Spleen (tissue), 11 donors: ENCODE measurements around the gene OSBPL1A. TPM values are rescaled to one million over a fixed set of nuclear protein-coding genes. Genes with fewer than 3 reads are reported as not detected.

Source experiments
- DNase-seq: peaks from one replicate; pipeline ENCODE4 v3.0.0-alpha.2; 2020
- H3K27ac ChIP-seq, 8 donors: fragments of 200-600 bp; sonication (generic) in 7 of 8; 1 replicate in 4 of 8; 2 replicates in 4 of 8; pipeline versions ENCODE4 v1.5.0 to v1.8.0; 2016 to 2021; ENCODE audit warnings: inconsistent platforms in 4 of 8, mild to moderate bottlenecking in 4 of 8, moderate library complexity in 1 of 8
- H3K27me3 ChIP-seq, 7 donors: fragments of 200-600 bp; sonication (generic) in 6 of 7; replicated peaks in 1 of 7; 1 replicate in 4 of 7; 2 replicates in 3 of 7; pipeline versions ENCODE4 v1.5.0 to v1.8.0; 2016 to 2021; ENCODE audit warnings: inconsistent platforms in 3 of 7, mild to moderate bottlenecking in 1 of 7
- H3K36me3 ChIP-seq, 6 donors: fragments of 200-600 bp; sonication (generic) in 5 of 6; 1 replicate in 4 of 6; 2 replicates in 2 of 6; pipeline versions ENCODE4 v1.5.0 to v1.8.0; 2016 to 2021; ENCODE audit warnings: inconsistent platforms in 2 of 6
- H3K4me1 ChIP-seq, 6 donors: fragments of 200-600 bp; sonication (generic) in 5 of 6; 1 replicate in 3 of 6; 2 replicates in 3 of 6; pipeline versions ENCODE4 v1.5.0 to v1.8.0; 2016 to 2021; ENCODE audit warnings: inconsistent platforms in 3 of 6
- H3K4me3 ChIP-seq, 8 donors: fragments of 200-600 bp; sonication (generic) in 7 of 8; 1 replicate in 4 of 8; 2 replicates in 4 of 8; pipeline versions ENCODE4 v1.5.0 to v1.8.0; 2016 to 2021; ENCODE audit warnings: inconsistent platforms in 4 of 8, mild to moderate bottlenecking in 4 of 8, moderate library complexity in 2 of 8
- H3K9me3 ChIP-seq, 8 donors: fragments of 200-600 bp; sonication (generic) in 7 of 8; 1 replicate in 4 of 8; 2 replicates in 4 of 8; pipeline versions ENCODE4 v1.5.0 to v1.8.0; 2016 to 2021; ENCODE audit warnings: inconsistent platforms in 4 of 8
- POLR2A ChIP-seq, 3 donors: fragments of 450-650 bp; IDR thresholded peaks; one replicate each; pipeline ENCODE4 v1.5.1; 2017; ENCODE audit warnings: antibody characterized with exemption in 3 of 3, mild to moderate bottlenecking in 1 of 3
- POLR2AphosphoS5 ChIP-seq, 3 donors: sonication (generic); formaldehyde crosslinking; IDR thresholded peaks; one replicate each; pipeline ENCODE4 v1.5.1; 2017; ENCODE audit warnings: antibody characterized with exemption in 3 of 3
- WGBS, 5 donors: extraction: QIAGEN DNeasy Blood & Tissue Kit in 3 of 5; methylation state at CpG; one replicate each; pipeline versions ENCODE4 v1.1.5 to v1.1.7; 2013 to 2018; 5-methylcytosine and 5-hydroxymethylcytosine counted together
- intact Hi-C: fragments of 100-400 bp; cut with DNase I; formaldehyde crosslinking; loops from one replicate; pipeline ENCODE4 v1.15.0; 2023; ENCODE audit warnings: low total_unique reads
- polyA plus RNA-seq, 3 donors: library from polyadenylated mRNA; stranded (reverse); fragments of 200-250 nt; gene quantifications; one replicate each; pipeline ENCODE4 v1.2.1, GENCODE V29; 2013
- total RNA-seq, 7 donors: library from RNA; depleted of rRNA in 3 of 7; stranded (reverse); fragments of >200 nt in 3 of 7; fragmentation: NEBNext Ultra II Directional in 4 of 7; extraction: Animal tissue kit (Norgen Biotek cat#: 25700) in 4 of 7; gene quantifications; one replicate each; pipeline versions ENCODE4 v1.1.0 to v1.2.1, GENCODE V29; 2016 to 2021
- TF ChIP-seq, protein P1 (sequence below), 11 experiments: fragments of 200-600 bp in 7 of 11; fragments of 450-650 bp in 4 of 11; sonication (generic) in 4 of 11; IDR thresholded peaks in 8 of 11; conservative IDR thresholded peaks in 3 of 11; 1 replicate in 7 of 11; 2 replicates in 4 of 11; pipeline versions ENCODE4 v1.4.0 to v1.8.0; 2016 to 2021; ENCODE audit warnings: antibody characterized with exemption in 11 of 11, inconsistent platforms in 4 of 11, mild to moderate bottlenecking in 1 of 11
- donor health status: healthy with polysubstance abuse.
- donor health status: DM: no; HTN: no; CAD: no; lungs with moderate emphysema.
- donor health status: DM: no; HTN: no; CAD: no.
- donor health status: Bipolar disorder and iron deficiency.
- donor health status: healthy.
- donor health status: DM: no; HTN: no; CAD: no.
- donor health status: DM: yes; HTN: yes; CAD: no.

OSBPL1A gene
- total and polyA plus RNA-seq, 10 donors = 3.8 to 29.6 (median 22.1) TPM

- intact Hi-C loops = no loop called here
- H3K36me3 ChIP-seq = no peaks in the 10 kb centered on the region
These were observed 24.2 kb upstream of the OSBPL1A start for GRCh38 chr18:24421831-24422230.

DNA sequence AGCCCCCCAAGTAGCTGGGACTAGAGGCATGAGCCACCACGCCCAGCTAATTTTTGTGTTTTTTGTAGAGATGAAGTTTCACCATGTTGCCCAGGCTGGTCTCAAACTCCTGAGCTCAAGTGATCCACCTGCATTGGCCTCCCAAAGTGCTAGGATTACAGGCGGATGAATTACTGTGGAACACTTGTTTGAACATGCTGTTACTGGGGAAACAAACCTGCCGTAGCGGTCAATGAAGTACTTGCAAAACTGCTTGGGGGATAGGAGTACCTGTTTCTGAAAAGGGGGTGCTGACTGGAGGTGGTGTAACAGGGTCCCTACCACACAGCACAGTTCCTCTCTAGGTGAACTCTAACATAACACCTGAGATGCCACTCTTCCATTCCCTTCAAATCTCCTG lies 22.9 kb upstream of the OSBPL1A start:
- intact Hi-C loops = no loop called here
- Histone ChIP-seq H3K4me3 (no peak overlapping the region), H3K9me3 (peaks cover 0 to under 1% (median 0%) of the 10 kb centered on the region in 8 donors), H3K36me3 (no peaks in the 10 kb centered on the region), H3K4me1 (no peaks in the 10 kb centered on the region), H3K27ac (no peak overlapping the region), H3K27me3 (peaks cover 0 to 60% (median 0%) of the 10 kb centered on the region in 7 donors)
- no peak for DNase-seq
- TF ChIP-seq POLR2AphosphoS5 (IDR thresholded peaks at IDR 0.05) (no peak), POLR2A (IDR thresholded peaks at IDR 0.05) (no peak)
- TF ChIP-seq, protein P1, sequence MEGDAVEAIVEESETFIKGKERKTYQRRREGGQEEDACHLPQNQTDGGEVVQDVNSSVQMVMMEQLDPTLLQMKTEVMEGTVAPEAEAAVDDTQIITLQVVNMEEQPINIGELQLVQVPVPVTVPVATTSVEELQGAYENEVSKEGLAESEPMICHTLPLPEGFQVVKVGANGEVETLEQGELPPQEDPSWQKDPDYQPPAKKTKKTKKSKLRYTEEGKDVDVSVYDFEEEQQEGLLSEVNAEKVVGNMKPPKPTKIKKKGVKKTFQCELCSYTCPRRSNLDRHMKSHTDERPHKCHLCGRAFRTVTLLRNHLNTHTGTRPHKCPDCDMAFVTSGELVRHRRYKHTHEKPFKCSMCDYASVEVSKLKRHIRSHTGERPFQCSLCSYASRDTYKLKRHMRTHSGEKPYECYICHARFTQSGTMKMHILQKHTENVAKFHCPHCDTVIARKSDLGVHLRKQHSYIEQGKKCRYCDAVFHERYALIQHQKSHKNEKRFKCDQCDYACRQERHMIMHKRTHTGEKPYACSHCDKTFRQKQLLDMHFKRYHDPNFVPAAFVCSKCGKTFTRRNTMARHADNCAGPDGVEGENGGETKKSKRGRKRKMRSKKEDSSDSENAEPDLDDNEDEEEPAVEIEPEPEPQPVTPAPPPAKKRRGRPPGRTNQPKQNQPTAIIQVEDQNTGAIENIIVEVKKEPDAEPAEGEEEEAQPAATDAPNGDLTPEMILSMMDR (IDR thresholded peaks at IDR 0.05 in 8 of 11, conservative IDR thresholded peaks at IDR 0.05 in 3 of 11) = no peak
- 93 to 96% (median 93%) methylated on average over 4 of the region's 4 CpGs for WGBS, 5 donors

More at GRCh38 chr18:24421831-24422230, 24.2 kb upstream of the OSBPL1A start:
- peaks cover 0 to 8% (median 0%) of the 10 kb centered on the region in 6 donors for H3K4me1 ChIP-seq
- H3K9me3 ChIP-seq = peaks cover 0 to 5% (median 0%) of the 10 kb centered on the region in 8 donors
- peaks cover 0 to 60% (median 0%) of the 10 kb centered on the region in 7 donors for H3K27me3 ChIP-seq
- no peak overlapping the region for H3K4me3 ChIP-seq
- no peak overlapping the region for H3K27ac ChIP-seq
- TF ChIP-seq, protein P1 (IDR thresholded peaks at IDR 0.05 in 8 of 11, conservative IDR thresholded peaks at IDR 0.05 in 3 of 11) = no peak
- TF ChIP-seq POLR2A (IDR thresholded peaks at IDR 0.05) (no peak), POLR2AphosphoS5 (IDR thresholded peaks at IDR 0.05) (no peak)
- 34 to 66% (median 57%) methylated on average over 1 of the region's 1 CpG for WGBS, 5 donors
- no peak for DNase-seq

GRCh38 chr18:24417480-24417879 lies 19.9 kb upstream of the OSBPL1A start:
- Histone ChIP-seq H3K27ac (no peak overlapping the region), H3K4me3 (no peak overlapping the region), H3K9me3 (no peaks in the 10 kb centered on the region), H3K36me3 (no peaks in the 10 kb centered on the region), H3K27me3 (peaks cover 0 to 40% (median 0%) of the 10 kb centered on the region in 7 donors), H3K4me1 (no peaks in the 10 kb centered on the region)
- no peak for DNase-seq
- intact Hi-C loops = no loop called here
- no peak for TF ChIP-seq POLR2A (IDR thresholded peaks at IDR 0.05)
- no peak for TF ChIP-seq POLR2AphosphoS5 (IDR thresholded peaks at IDR 0.05)
- TF ChIP-seq, protein P1 (IDR thresholded peaks at IDR 0.05 in 8 of 11, conservative IDR thresholded peaks at IDR 0.05 in 3 of 11) = no peak
- WGBS, 5 donors = 51 to 74% (median 73%) methylated on average over 3 of the region's 3 CpGs

DNA sequence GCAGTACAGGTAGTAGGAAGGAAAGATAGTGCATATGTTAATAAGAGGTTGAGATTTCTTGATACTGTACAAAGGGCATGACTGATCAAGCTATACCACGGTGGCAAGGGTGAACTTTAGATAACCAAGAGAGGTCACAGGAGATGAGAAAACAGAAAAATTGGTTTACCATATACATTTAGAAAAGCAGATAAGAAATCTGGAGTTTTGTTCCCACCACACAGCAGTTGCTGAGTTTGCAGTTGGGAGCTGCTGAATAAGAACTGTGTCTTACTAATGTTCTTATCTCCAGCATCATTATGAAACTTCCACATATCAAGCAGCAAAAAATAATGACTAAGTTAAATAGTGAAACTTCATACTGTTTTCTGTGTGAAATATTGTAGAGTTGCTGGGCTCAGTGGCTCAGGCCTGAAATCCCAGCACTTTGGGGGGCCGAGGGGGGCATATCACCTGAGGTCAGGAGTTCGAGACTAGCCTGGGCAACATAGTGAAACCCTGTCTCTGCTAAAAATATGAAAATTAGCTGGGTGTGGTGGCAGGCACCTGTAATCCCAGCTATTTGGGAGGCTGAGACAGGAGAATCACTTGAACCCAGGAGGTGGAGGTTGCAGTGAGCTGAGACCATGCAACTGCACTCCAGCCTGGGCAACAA lies 16.9 kb upstream of the OSBPL1A start:
- intact Hi-C loops = no loop called here
- TF ChIP-seq POLR2A (IDR thresholded peaks at IDR 0.05) (no peak), POLR2AphosphoS5 (IDR thresholded peaks at IDR 0.05) (no peak)
- TF ChIP-seq, protein P1 (IDR thresholded peaks at IDR 0.05 in 8 of 11, conservative IDR thresholded peaks at IDR 0.05 in 3 of 11) = no peak
- Histone ChIP-seq H3K36me3 (no peaks in the 10 kb centered on the region), H3K27me3 (peaks cover 0 to 32% (median 0%) of the 10 kb centered on the region in 7 donors), H3K4me1 (no peaks in the 10 kb centered on the region), H3K4me3 (no peak overlapping the region), H3K9me3 (no peaks in the 10 kb centered on the region), H3K27ac (no peak overlapping the region)
- no peak for DNase-seq
- 61 to 78% (median 69%) methylated on average over 3 of the region's 3 CpGs for WGBS, 5 donors
